SJCRH30 (cell line): ENCODE data around the gene USP11. TPM values are rescaled to one million over a fixed set of nuclear protein-coding genes. Genes with fewer than 3 reads are reported as not detected.
A peak's percentile ranks its signal among the peaks of the same experiment; 100 is the strongest.
"Not testable (repeated sequence)": the region's sequence is repeated elsewhere in the genome, so short reads cannot be mapped to it uniquely, and the experiment has no call there.

ENCODE experiments used
- DNase-seq, 2 experiments: peaks; one replicate each; pipeline ENCODE4 v3.0.0-alpha.2; 2015 to 2020
- H3K27ac ChIP-seq: fragments of 250-450 bp; sonication (Bioruptor Pico); 2 replicates; pipeline ENCODE4 v1.5.1; 2020; ENCODE audit warnings: mild to moderate bottlenecking, moderate library complexity
- H3K27me3 ChIP-seq: fragments of 250-450 bp; sonication (Bioruptor Pico); 2 replicates; pipeline ENCODE4 v1.5.1; 2020; ENCODE audit warnings: mild to moderate bottlenecking, moderate library complexity
- H3K36me3 ChIP-seq: fragments of 250-450 bp; sonication (Bioruptor Pico); 2 replicates; pipeline ENCODE4 v1.5.1; 2020; ENCODE audit warnings: mild to moderate bottlenecking, moderate library complexity
- H3K4me1 ChIP-seq: fragments of 250-450 bp; sonication (Bioruptor Pico); 2 replicates; pipeline ENCODE4 v1.5.1; 2020; ENCODE audit warnings: mild to moderate bottlenecking, moderate library complexity
- H3K4me3 ChIP-seq: fragments of 250-450 bp; sonication (Bioruptor Pico); 2 replicates; pipeline ENCODE4 v1.5.1; 2020; ENCODE audit warnings: mild to moderate bottlenecking, moderate library complexity
- H3K9me3 ChIP-seq: fragments of 250-450 bp; sonication (Bioruptor Pico); replicated peaks from 2 replicates; pipeline ENCODE4 v1.5.1; 2020; ENCODE audit warnings: mild to moderate bottlenecking, moderate library complexity
- total RNA-seq: library from RNA; depleted of rRNA; stranded (reverse); fragments of >200 nt; shearing (Covaris generic); gene quantifications from 2 replicates; pipeline ENCODE4 v1.2.3, GENCODE V29; 2014; rRNA removed

Gene USP11
- total RNA-seq, 1 experiment from 2014 or later, result 53.4 TPM

DNA sequence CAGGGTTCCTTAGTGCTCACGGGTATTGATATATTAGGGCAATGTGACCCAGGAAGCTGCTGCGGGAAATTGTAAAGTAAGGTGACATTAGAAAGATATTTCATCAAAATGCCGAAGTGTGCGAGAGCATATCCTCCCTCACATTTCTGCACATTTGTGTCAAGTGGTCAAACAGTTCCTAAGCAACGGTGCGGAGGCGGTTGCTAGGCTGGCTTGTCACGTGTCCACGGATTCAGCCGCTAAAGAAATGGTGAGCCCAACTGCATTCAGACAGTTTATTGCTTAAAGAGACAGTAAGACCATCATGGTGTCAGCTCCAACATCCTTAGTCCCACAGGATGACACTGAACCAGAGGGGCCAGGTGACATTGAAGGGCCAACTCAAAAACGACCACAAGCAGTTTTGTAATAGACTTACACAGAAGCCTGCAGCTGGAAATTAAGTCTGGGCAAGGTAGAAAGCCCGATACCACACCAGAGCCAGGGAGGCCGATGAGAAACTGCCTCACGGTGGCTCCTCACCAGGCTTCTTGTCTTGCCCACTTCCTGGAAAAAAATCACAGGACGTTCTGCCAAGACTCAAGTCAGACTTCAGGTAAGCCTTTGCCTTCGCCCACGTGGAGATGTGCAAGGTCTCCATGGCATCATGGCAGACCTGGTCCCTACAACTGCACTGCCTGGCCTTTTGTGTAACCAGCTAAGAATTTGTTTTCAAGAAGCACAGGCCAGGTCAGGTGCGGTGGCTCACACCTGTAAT is 50.4 kb downstream of the USP11 start:
- H3K4me3 ChIP-seq, result no peak overlapping the region
- H3K9me3 ChIP-seq, result no peaks in the 10 kb centered on the region
- DNase-seq, result peak in 1 of 2 experiments; percentile 0
- no peaks in the 10 kb centered on the region for H3K4me1 ChIP-seq
- no peaks in the 10 kb centered on the region for H3K36me3 ChIP-seq
- no peaks in the 10 kb centered on the region for H3K27me3 ChIP-seq
- H3K27ac ChIP-seq, result no peak overlapping the region

DNA sequence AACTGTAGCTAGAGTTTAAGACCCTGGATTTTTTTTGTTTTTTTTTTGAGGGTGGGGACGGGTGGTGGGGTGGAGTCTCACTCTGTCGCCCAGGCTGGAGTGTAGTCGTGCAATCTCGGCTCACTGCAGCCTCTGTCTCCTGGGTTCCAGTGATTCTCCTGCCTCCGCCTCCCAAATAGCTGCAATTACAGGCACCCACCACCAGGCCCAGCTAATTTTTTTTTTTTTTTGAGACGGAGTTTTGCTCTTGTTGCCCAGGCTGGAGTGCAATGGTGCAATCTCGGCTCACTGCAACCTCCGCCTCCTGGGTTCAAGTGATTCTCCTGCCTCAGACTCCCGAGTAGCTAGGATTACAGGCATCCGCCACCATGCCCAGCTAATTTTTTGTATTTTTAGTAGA is 51.8 kb downstream of the USP11 start:
- DNase-seq, H3K4me1 ChIP-seq, H3K4me3 ChIP-seq, H3K36me3 ChIP-seq, H3K9me3 ChIP-seq, H3K27ac ChIP-seq, H3K27me3 ChIP-seq: not testable (repeated sequence)

DNA sequence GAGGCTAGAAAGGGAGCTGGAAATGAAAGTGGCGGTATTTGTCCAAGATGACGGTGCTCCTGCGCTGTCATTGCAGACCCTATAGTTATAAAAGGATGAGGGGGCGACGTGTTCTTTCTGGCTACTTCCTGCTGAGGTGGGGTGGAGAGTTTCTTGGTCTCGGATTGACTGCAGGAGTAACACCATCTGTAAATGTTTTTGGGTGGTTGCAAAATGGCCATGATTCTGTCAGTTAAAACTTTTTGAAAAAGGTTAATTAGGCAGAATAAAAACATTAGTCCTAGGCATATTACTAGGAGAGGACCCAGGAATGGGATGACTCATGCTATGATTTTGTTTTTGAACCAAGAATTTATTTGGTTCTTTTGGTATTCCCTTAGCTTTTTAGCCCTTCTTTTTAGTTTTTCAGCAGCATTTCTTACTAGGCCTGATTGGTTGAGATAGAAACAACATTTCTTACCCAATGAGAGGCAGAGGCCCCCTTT is 53.1 kb downstream of the USP11 start:
- DNase-seq, result no peak
- H3K9me3 ChIP-seq, result no peaks in the 10 kb centered on the region
- H3K36me3 ChIP-seq, result no peaks in the 10 kb centered on the region
- no peaks in the 10 kb centered on the region for H3K4me1 ChIP-seq
- no peak overlapping the region for H3K4me3 ChIP-seq
- no peaks in the 10 kb centered on the region for H3K27me3 ChIP-seq
- H3K27ac ChIP-seq, result no peak overlapping the region

DNA sequence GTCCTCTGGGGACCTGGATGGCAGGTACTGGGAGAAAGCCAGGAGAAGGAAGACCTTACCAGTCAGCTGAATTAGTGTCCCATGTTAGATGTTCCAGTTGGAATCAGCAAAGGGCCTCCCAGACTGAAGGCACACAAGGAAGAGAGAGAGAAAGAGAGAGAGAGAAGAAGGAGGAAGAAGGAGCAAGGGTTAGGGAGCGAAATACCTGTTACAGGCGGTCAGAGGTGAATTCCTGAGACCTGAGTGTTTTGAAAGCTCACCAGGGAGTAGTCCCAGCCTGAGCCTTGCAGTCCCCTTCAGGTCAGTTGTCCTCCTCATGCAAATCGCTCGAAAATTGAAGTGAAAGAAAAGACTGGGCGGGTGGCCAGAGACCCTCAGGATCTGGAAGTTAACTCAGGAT is 60.3 kb downstream of the USP11 start:
- Histone ChIP-seq H3K4me1 (no peaks in the 10 kb centered on the region), H3K27me3 (no peaks in the 10 kb centered on the region), H3K36me3 (no peaks in the 10 kb centered on the region), H3K4me3 (no peak overlapping the region), H3K9me3 (no peaks in the 10 kb centered on the region), H3K27ac (no peak overlapping the region)
- no peak for DNase-seq

DNA sequence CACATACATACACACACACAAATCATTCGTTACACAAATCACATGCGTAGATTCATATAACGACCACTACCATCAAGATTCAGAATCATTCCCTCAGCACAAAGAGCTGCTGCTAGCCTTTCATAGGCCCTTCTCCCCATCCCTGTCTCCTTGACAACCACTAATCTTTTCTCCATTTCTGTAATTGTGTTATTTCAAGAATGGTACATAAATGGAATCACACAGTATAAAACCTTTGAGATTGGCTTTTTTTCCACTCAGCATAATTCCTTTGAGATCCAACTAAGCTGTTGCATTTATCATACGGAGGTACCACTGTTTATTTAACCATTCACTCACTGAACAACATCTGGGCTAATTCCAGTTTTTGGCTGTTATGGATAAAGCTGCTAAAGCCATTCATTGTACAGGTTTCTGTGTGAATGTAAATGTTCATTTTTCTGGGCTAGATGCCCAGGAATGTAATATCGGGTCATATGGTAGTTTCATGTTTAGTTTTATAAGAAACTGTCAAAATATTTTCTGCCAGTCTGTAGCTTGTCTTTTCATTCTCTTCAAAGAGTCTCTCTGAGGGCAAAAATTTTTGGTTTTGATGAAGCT is 64.1 kb downstream of the USP11 start:
- Histone ChIP-seq H3K27me3 (no peaks in the 10 kb centered on the region), H3K4me1 (no peaks in the 10 kb centered on the region), H3K36me3 (no peaks in the 10 kb centered on the region), H3K27ac (no peak overlapping the region), H3K9me3 (no peaks in the 10 kb centered on the region), H3K4me3 (no peak overlapping the region)
- no peak for DNase-seq

DNA sequence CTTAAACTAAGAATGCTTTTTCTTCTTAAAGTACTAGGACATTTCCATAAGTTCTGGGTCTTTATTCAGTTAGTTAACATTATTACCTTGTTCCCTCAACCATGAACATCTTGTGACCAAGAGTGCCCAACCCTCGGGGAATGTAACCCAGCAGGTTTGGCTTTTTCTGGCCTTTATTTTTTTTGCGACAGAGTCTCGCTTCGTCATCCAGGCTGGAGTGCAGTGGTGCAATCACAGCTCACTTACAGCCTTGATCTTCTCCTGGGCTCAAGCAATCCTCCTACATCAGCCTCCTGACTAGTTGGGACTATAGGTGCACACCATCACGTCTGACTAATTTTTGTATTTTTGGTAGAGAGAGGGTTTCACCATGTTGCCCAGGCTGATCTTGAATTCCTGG is 65.1 kb downstream of the USP11 start:
- no peak overlapping the region for H3K4me3 ChIP-seq
- no peaks in the 10 kb centered on the region for H3K27me3 ChIP-seq
- H3K36me3 ChIP-seq, result no peaks in the 10 kb centered on the region
- no peak for DNase-seq
- H3K4me1 ChIP-seq, result no peaks in the 10 kb centered on the region
- no peak overlapping the region for H3K27ac ChIP-seq
- H3K9me3 ChIP-seq, result no peaks in the 10 kb centered on the region

Other genes with a start within 250 kb of the USP11 start
- not detected in 2 replicates for gene RGN, start 154.6 kb upstream of the USP11 start, total RNA-seq
- gene NDUFB11, start 88.3 kb upstream of the USP11 start, total RNA-seq, result 92.7 and 122 TPM in 2 replicates
- gene RBM10, start 87.8 kb upstream of the USP11 start, total RNA-seq, result 51.7 and 52.3 TPM in 2 replicates
- gene UBA1, start 39.2 kb upstream of the USP11 start, total RNA-seq, result 152 and 158 TPM in 2 replicates
- 68.5 and 71.8 TPM in 2 replicates for gene CDK16, start 14.3 kb upstream of the USP11 start, total RNA-seq
- not detected in 2 replicates for gene ZNF157, start 137.6 kb downstream of the USP11 start, total RNA-seq